A549 (cell line): ENCODE data around the gene MAP3K4. TPM values are rescaled to one million over a fixed set of nuclear protein-coding genes. Genes with fewer than 3 reads are reported as not detected.

Source experiments
- ATAC-seq, 2 experiments: fragments of 200-7000 bp in 1 of 2; fragments of >200 bp in 1 of 2; cut with Nextera tagmentation in 1 of 2; cut with Tn5 transposase in 1 of 2; 3 replicates each; pipeline versions ENCODE4 v1.8.0 to v1.9.1; 2018 to 2020; ENCODE audit warnings: mild to moderate bottlenecking in 1 of 2, moderate library complexity in 1 of 2
- CTCF ChIA-PET: fragments of 300-600 bp; sonication (Branson Sonifier 250); formaldehyde crosslinking; extraction: SDS; loops from one replicate; lab custom pipeline; 2021; ENCODE audit warnings: antibody characterized with exemption, inconsistent platforms; lab: Yijun Ruan, JAX
- POLR2A ChIA-PET: fragments of 350-600 bp; formaldehyde crosslinking; extraction: SDS; loops from one replicate; lab custom pipeline; 2021; ENCODE audit warnings: antibody characterized with exemption, inconsistent platforms; lab: Yijun Ruan, JAX
- DNase-seq, 2 experiments: peaks; one replicate each; pipeline versions ENCODE4 v3.0.0 to v3.0.0-alpha.2; 2011 to 2016; ENCODE audit warnings: low read depth in 1 of 2, low spot score in 1 of 2
- FAIRE-seq: peaks from 2 replicates; lab custom pipeline; 2011; peaks lifted over from hg19 to GRCh38; lab: Jason Lieb, UNC
- H3K27ac ChIP-seq, 2 experiments: fragments of >200 bp; sonication (Bioruptor Twin); formaldehyde crosslinking; 3 replicates each; pipeline ENCODE4 v1.5.1; 2016 to 2017
- H3K4me1 ChIP-seq: fragments of >200 bp; sonication (Bioruptor Twin); formaldehyde crosslinking; 3 replicates; pipeline ENCODE4 v1.6.1; 2016
- H3K4me2 ChIP-seq: fragments of >200 bp; sonication (Bioruptor Twin); formaldehyde crosslinking; 3 replicates; pipeline ENCODE4 v1.6.1; 2016
- H3K4me3 ChIP-seq: fragments of >200 bp; sonication (Bioruptor Twin); formaldehyde crosslinking; 3 replicates; pipeline ENCODE4 v1.5.1; 2016
- H3K9me3 ChIP-seq: fragments of >200 bp; sonication (Bioruptor Twin); formaldehyde crosslinking; 3 replicates; pipeline ENCODE4 v1.6.1; 2016
- BHLHE40 ChIP-seq: IDR thresholded peaks from 2 replicates; pipeline ENCODE4 v1.6.1; 2012; ENCODE audit warnings: low read depth, low read length, inconsistent platforms
- CHD4 ChIP-seq: fragments of 200-600 bp; sonication (generic); IDR thresholded peaks from 2 replicates; pipeline ENCODE4 v1.6.1; 2016; ENCODE audit warnings: antibody characterized with exemption, mild to moderate bottlenecking, borderline replicate concordance
- EHF ChIP-seq: fragments of 250-450 bp; sonication (Bioruptor Pico); IDR thresholded peaks from 2 replicates; pipeline ENCODE4 v1.5.0; 2020; ENCODE audit warnings: mild to moderate bottlenecking
- EHMT2 ChIP-seq: fragments of 200-600 bp; sonication (generic); IDR thresholded peaks from 2 replicates; pipeline ENCODE4 v1.6.1; 2016; ENCODE audit warnings: antibody characterized with exemption, low read depth, mild to moderate bottlenecking, moderate library complexity
- ELK1 ChIP-seq: fragments of 150-350 bp; IDR thresholded peaks from 2 replicates; pipeline ENCODE4 v1.6.1; 2014; ENCODE audit warnings: low read depth, mild to moderate bottlenecking, low read length
- ESRRA ChIP-seq: fragments of 150-350 bp; IDR thresholded peaks from 2 replicates; pipeline ENCODE4 v1.6.1; 2014; ENCODE audit warnings: mild to moderate bottlenecking, low read length, borderline replicate concordance
- FOSL2 ChIP-seq, 2 experiments: fragments of 450-650 bp in 1 of 2; fragments of >200 bp in 1 of 2; sonication (Bioruptor Twin) in 1 of 2; formaldehyde crosslinking; IDR thresholded peaks; 2 replicates each; pipeline versions ENCODE4 v1.5.0 to v1.6.1; 2016 to 2020; ENCODE audit warnings: mild to moderate bottlenecking in 1 of 2, moderate library complexity in 1 of 2
- FOXS1 ChIP-seq: fragments of 250-450 bp; sonication (Bioruptor Pico); IDR thresholded peaks from 2 replicates; pipeline ENCODE4 v1.5.0; 2020; ENCODE audit warnings: mild to moderate bottlenecking, moderate library complexity
- HEYL ChIP-seq: fragments of 250-450 bp; sonication (Bioruptor Pico); IDR thresholded peaks from 2 replicates; pipeline ENCODE4 v1.8.0; 2021; ENCODE audit warnings: mild to moderate bottlenecking, moderate library complexity
- HOXA7 ChIP-seq: fragments of 250-450 bp; sonication (Bioruptor Pico); IDR thresholded peaks from 2 replicates; pipeline ENCODE4 v1.5.0; 2020; ENCODE audit warnings: mild to moderate bottlenecking, moderate library complexity
- HOXB13 ChIP-seq: fragments of 250-450 bp; sonication (Bioruptor Pico); IDR thresholded peaks from 2 replicates; pipeline ENCODE4 v1.5.0; 2020; ENCODE audit warnings: low read depth, mild to moderate bottlenecking, moderate library complexity
- JUN ChIP-seq, 2 experiments: fragments of >200 bp; sonication (Bioruptor Twin); formaldehyde crosslinking; IDR thresholded peaks; 2 replicates in 1 of 2; 3 replicates in 1 of 2; pipeline ENCODE4 v1.6.1; 2016 to 2017
- KDM1A ChIP-seq: fragments of 200-600 bp; sonication (generic); IDR thresholded peaks from 2 replicates; pipeline ENCODE4 v1.6.1; 2016; ENCODE audit warnings: low read depth, mild to moderate bottlenecking
- MAFK ChIP-seq: fragments of 450-650 bp; IDR thresholded peaks from 2 replicates; pipeline ENCODE4 v1.6.1; 2014; ENCODE audit not compliant: partially characterized antibody
- MAZ ChIP-seq: fragments of 150-350 bp; IDR thresholded peaks from 2 replicates; pipeline ENCODE4 v1.6.1; 2014; ENCODE audit warnings: antibody characterized with exemption, low read depth, low read length, borderline replicate concordance
- NPAS2 ChIP-seq: fragments of 250-450 bp; sonication (Bioruptor Pico); IDR thresholded peaks from 2 replicates; pipeline ENCODE4 v1.8.0; 2022; ENCODE audit warnings: mild to moderate bottlenecking, moderate library complexity, borderline replicate concordance
- RARB ChIP-seq: fragments of 250-450 bp; sonication (Bioruptor Pico); IDR thresholded peaks from 2 replicates; pipeline ENCODE4 v1.8.0; 2021; ENCODE audit warnings: mild to moderate bottlenecking, moderate library complexity
- TP53 ChIP-seq: fragments of 250-450 bp; sonication (Bioruptor Pico); IDR thresholded peaks from 2 replicates; pipeline ENCODE4 v1.5.0; 2021; ENCODE audit warnings: mild to moderate bottlenecking, moderate library complexity
- ZC3H11A ChIP-seq: fragments of 450-650 bp; IDR thresholded peaks from 2 replicates; pipeline ENCODE4 v1.6.1; 2014; ENCODE audit warnings: antibody characterized with exemption, mild to moderate bottlenecking
- ZFP36 ChIP-seq: fragments of 450-650 bp; IDR thresholded peaks from 2 replicates; pipeline ENCODE4 v1.6.1; 2014; ENCODE audit warnings: borderline replicate concordance; ENCODE audit not compliant: partially characterized antibody
- ZNF302 ChIP-seq: fragments of 250-450 bp; sonication (Bioruptor Pico); IDR thresholded peaks from 2 replicates; pipeline ENCODE4 v1.9.0; 2021; ENCODE audit warnings: inconsistent platforms, mild to moderate bottlenecking, moderate library complexity
- ZSCAN20 ChIP-seq: fragments of 250-450 bp; sonication (Bioruptor Pico); IDR thresholded peaks from 2 replicates; pipeline ENCODE4 v1.8.0; 2022; ENCODE audit warnings: mild to moderate bottlenecking, moderate library complexity
- WGBS: methylation state at CpG from one replicate; pipeline ENCODE4 v1.1.6; 2017; ENCODE audit errors: missing lambda C conversion rate; 5-methylcytosine and 5-hydroxymethylcytosine counted together
- polyA plus RNA-seq, 4 experiments: library from polyadenylated mRNA; depleted of rRNA in 3 of 4; stranded (reverse); fragments of >200 nt; fragmentation: RNase III in 1 of 4; extraction: RNeasy Plus Mini Kit Qiagen cat#74134 plus additional on column Dnase treatment in 1 of 4; gene quantifications; 2 replicates in 3 of 4; 3 replicates in 1 of 4; pipeline ENCODE4 v1.2.3, GENCODE V29; 2011 to 2017
- TF ChIP-seq, protein P1 (sequence below): fragments of >200 bp; sonication (Bioruptor Twin); formaldehyde crosslinking; IDR thresholded peaks from 3 replicates; pipeline ENCODE4 v1.6.1; 2016
- TF ChIP-seq, protein P2 (sequence below): fragments of 250-450 bp; sonication (Bioruptor Pico); IDR thresholded peaks from 2 replicates; pipeline ENCODE4 v1.5.0; 2020; ENCODE audit warnings: low read depth, mild to moderate bottlenecking, moderate library complexity
- TF ChIP-seq, protein P3 (sequence below): fragments of 200-600 bp; sonication (generic); IDR thresholded peaks from 2 replicates; pipeline ENCODE4 v1.6.1; 2016; ENCODE audit warnings: antibody characterized with exemption, mild to moderate bottlenecking, moderate library complexity

Gene MAP3K4
- polyA plus RNA-seq, 2 of the 4 experiments (the other 2 are of a cell fraction), result 7.3 to 13.4 TPM

- 4% methylated on average over 4 of the region's 4 CpGs for WGBS
- peak; percentile 69 to 77; a peak in 4 of 6 replicates for ATAC-seq
- ChIA-PET CTCF (no interaction called here), POLR2A (no interaction called here)
- Histone ChIP-seq H3K4me2 (peak overlapping the region; percentile 45), H3K4me3 (no peak overlapping the region), H3K27ac (no peak overlapping the region), H3K4me1 (no peaks in the 10 kb centered on the region; the same call in 2 of the 3 replicates), H3K9me3 (no peaks in the 10 kb centered on the region)
- peak; percentile 16 to 39 for DNase-seq
- no peak for FAIRE-seq
- TF ChIP-seq, protein P1, sequence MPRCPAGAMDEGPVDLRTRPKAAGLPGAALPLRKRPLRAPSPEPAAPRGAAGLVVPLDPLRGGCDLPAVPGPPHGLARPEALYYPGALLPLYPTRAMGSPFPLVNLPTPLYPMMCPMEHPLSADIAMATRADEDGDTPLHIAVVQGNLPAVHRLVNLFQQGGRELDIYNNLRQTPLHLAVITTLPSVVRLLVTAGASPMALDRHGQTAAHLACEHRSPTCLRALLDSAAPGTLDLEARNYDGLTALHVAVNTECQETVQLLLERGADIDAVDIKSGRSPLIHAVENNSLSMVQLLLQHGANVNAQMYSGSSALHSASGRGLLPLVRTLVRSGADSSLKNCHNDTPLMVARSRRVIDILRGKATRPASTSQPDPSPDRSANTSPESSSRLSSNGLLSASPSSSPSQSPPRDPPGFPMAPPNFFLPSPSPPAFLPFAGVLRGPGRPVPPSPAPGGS, result no peak
- TF ChIP-seq MAFK, result peak; percentile 32
These were observed 41.1 kb upstream of the MAP3K4 start for GRCh38 chr6:160950507-160950906.

DNA sequence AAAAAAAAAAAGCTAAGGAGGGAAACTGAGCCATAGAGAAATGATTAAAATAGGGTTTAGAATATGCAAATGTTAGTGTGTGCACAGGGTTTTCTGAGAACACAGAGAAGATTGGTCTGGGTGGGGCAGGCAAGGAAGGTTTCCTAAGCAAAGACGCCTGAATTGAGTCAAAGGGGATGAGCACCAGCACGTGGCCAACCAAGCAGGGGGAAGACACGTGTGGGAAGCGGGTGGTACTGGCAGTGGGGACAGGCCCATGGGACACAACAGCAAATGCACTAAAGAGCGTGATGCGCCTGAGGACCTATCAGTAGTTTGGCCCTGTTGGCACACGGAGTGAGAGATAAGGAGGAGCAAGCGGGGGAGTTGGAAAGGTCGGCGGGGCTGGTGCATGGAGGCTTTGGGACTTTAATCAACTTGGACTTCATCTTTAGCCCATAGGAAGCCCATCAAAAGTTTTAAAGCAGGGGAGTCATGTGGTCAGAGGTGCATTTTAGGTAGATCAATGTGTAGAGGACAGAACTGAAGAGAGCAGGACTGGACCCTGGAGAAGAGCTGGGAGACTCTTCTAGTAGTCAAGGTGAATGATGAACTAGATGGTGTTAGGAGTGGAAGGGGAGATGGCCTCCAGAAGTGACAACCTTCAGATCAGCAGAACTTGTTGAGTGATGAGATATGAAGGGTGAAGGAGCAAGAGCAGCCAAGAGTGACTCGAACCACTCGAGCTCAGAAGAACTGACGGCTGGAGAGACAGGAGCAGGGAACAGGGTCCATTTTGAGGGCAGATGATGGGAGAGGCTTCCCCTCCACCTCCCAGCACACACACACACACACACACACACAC, 40.2 kb upstream of the MAP3K4 start:
- CTCF ChIA-PET, result no interaction called here
- H3K4me2 ChIP-seq, result no peak overlapping the region
- no peak overlapping the region for H3K4me3 ChIP-seq
- ATAC-seq (no peak), DNase-seq (no peak), FAIRE-seq (no peak)
- H3K27ac ChIP-seq, result no peak overlapping the region
- H3K9me3 ChIP-seq, result no peaks in the 10 kb centered on the region
- no peaks in the 10 kb centered on the region; the same call in 2 of the 3 replicates for H3K4me1 ChIP-seq
- WGBS, result 78% methylated on average over 13 of the region's 13 CpGs
- POLR2A ChIA-PET, result no interaction called here
- TF ChIP-seq HOXB13 (CRISPR knock-in tag) (no peak), FOXS1 (CRISPR knock-in tag) (no peak), NPAS2 (CRISPR knock-in tag) (no peak), MAZ (no peak), BHLHE40 (no peak), ZC3H11A (no peak), ZNF302 (CRISPR knock-in tag) (no peak), HOXA7 (CRISPR knock-in tag) (no peak), CHD4 (no peak), FOSL2 (IDR thresholded peaks at IDR 0.05) (no peak), FOSL2 (CRISPR knock-in tag; IDR thresholded peaks at IDR 0.05) (no peak), ZFP36 (no peak), TP53 (CRISPR knock-in tag) (no peak), EHF (CRISPR knock-in tag) (no peak)
- TF ChIP-seq, protein P2, sequence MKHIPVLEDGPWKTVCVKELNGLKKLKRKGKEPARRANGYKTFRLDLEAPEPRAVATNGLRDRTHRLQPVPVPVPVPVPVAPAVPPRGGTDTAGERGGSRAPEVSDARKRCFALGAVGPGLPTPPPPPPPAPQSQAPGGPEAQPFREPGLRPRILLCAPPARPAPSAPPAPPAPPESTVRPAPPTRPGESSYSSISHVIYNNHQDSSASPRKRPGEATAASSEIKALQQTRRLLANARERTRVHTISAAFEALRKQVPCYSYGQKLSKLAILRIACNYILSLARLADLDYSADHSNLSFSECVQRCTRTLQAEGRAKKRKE (CRISPR knock-in tag), result no peak
- TF ChIP-seq, all 56 proteins: peak for 0

GRCh38 chr6:160952633-160953281, 38.8 kb upstream of the MAP3K4 start:
- ChIA-PET POLR2A (no interaction called here), CTCF (interaction anchor here (0.7 kb wide), 1 partner anchor 256 kb away, joined by 3 read pairs; no protein-coding TSS in a partner anchor)
- FAIRE-seq (no peak), DNase-seq (no peak), ATAC-seq (no peak)
- H3K4me1 ChIP-seq, result no peaks in the 10 kb centered on the region; the same call in 2 of the 3 replicates
- no peak overlapping the region for H3K27ac ChIP-seq
- H3K9me3 ChIP-seq, result no peaks in the 10 kb centered on the region
- WGBS, result 45% methylated on average over 11 of the region's 11 CpGs
- no peak overlapping the region for H3K4me3 ChIP-seq
- H3K4me2 ChIP-seq, result no peak overlapping the region
- TF ChIP-seq MAFK (no peak), JUN (IDR thresholded peaks at IDR 0.05) (no peak), ZFP36 (no peak), HEYL (CRISPR knock-in tag) (no peak), RARB (CRISPR knock-in tag) (no peak), NPAS2 (CRISPR knock-in tag) (no peak), ELK1 (no peak), EHMT2 (no peak), ESRRA (no peak), ZSCAN20 (CRISPR knock-in tag) (no peak), KDM1A (no peak)
- TF ChIP-seq, protein P3, sequence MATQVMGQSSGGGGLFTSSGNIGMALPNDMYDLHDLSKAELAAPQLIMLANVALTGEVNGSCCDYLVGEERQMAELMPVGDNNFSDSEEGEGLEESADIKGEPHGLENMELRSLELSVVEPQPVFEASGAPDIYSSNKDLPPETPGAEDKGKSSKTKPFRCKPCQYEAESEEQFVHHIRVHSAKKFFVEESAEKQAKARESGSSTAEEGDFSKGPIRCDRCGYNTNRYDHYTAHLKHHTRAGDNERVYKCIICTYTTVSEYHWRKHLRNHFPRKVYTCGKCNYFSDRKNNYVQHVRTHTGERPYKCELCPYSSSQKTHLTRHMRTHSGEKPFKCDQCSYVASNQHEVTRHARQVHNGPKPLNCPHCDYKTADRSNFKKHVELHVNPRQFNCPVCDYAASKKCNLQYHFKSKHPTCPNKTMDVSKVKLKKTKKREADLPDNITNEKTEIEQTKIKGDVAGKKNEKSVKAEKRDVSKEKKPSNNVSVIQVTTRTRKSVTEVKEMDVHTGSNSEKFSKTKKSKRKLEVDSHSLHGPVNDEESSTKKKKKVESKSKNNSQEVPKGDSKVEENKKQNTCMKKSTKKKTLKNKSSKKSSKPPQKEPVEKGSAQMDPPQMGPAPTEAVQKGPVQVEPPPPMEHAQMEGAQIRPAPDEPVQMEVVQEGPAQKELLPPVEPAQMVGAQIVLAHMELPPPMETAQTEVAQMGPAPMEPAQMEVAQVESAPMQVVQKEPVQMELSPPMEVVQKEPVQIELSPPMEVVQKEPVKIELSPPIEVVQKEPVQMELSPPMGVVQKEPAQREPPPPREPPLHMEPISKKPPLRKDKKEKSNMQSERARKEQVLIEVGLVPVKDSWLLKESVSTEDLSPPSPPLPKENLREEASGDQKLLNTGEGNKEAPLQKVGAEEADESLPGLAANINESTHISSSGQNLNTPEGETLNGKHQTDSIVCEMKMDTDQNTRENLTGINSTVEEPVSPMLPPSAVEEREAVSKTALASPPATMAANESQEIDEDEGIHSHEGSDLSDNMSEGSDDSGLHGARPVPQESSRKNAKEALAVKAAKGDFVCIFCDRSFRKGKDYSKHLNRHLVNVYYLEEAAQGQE, result no peak
